Peyer's patch (tissue), 4 donors: ENCODE data around the gene TM4SF20.

Source experiments
- POLR2A ChIP-seq, 2 donors: fragments of 450-650 bp; IDR thresholded peaks; one replicate each; pipeline ENCODE4 v1.5.1; 2017; ENCODE audit warnings: antibody characterized with exemption in 2 of 2, mild to moderate bottlenecking in 2 of 2, moderate library complexity in 2 of 2
- TF ChIP-seq, protein P1 (sequence below), 6 experiments: fragments of 450-650 bp in 4 of 6; fragments of 200-600 bp in 2 of 6; sonication (generic) in 1 of 6; IDR thresholded peaks; one replicate each; pipeline ENCODE4 v1.5.1; 2017 to 2019; ENCODE audit warnings: antibody characterized with exemption in 6 of 6, mild to moderate bottlenecking in 3 of 6, moderate library complexity in 1 of 6

DNA sequence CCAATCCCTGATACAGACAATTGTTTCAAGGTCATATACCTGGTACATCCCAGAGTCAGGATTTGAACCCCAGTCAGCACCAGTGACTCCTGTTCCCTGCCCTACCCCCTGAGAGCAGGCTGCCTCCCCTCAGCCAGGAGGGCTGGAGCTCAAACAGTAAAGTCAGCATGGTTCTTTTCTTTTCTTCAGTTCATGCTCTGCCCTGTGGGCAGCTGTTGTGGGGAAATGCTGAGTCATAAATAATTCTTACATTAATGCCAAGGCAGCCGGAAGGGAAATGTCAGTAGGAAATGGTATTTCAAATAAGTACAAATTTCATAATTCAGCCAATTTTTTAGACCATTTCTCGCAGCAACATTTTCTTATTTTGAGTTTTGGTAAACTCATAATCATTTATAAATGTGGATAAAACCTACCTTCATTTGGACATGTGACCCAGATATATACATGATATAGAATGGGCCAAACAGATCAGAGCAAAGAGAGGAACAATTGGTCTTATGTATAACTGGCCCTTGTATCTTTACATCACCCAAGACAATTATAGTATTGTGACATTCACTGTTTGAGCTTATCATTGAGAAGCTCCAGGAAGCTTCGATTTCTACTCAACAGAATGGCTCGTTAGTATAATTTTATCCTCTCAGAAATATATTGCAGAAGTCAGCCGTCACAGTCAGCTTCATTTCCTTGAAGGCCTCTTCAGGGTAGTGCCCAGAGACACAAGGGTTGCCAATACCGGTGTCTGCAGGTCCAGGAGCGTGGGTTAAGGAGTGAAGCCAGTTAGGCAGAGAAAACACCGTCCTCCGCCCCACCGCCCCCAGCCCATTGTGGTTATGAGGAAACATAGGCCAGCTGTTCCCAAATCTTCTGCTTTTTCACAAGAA, 36.7 kb upstream of the TM4SF20 start:
- TF ChIP-seq, protein P1, sequence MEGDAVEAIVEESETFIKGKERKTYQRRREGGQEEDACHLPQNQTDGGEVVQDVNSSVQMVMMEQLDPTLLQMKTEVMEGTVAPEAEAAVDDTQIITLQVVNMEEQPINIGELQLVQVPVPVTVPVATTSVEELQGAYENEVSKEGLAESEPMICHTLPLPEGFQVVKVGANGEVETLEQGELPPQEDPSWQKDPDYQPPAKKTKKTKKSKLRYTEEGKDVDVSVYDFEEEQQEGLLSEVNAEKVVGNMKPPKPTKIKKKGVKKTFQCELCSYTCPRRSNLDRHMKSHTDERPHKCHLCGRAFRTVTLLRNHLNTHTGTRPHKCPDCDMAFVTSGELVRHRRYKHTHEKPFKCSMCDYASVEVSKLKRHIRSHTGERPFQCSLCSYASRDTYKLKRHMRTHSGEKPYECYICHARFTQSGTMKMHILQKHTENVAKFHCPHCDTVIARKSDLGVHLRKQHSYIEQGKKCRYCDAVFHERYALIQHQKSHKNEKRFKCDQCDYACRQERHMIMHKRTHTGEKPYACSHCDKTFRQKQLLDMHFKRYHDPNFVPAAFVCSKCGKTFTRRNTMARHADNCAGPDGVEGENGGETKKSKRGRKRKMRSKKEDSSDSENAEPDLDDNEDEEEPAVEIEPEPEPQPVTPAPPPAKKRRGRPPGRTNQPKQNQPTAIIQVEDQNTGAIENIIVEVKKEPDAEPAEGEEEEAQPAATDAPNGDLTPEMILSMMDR (IDR thresholded peaks at IDR 0.05): no peak
- no peak for TF ChIP-seq POLR2A (IDR thresholded peaks at IDR 0.05)
